ENCODE results near the gene ZNF316.

ZNF316 gene

DNA sequence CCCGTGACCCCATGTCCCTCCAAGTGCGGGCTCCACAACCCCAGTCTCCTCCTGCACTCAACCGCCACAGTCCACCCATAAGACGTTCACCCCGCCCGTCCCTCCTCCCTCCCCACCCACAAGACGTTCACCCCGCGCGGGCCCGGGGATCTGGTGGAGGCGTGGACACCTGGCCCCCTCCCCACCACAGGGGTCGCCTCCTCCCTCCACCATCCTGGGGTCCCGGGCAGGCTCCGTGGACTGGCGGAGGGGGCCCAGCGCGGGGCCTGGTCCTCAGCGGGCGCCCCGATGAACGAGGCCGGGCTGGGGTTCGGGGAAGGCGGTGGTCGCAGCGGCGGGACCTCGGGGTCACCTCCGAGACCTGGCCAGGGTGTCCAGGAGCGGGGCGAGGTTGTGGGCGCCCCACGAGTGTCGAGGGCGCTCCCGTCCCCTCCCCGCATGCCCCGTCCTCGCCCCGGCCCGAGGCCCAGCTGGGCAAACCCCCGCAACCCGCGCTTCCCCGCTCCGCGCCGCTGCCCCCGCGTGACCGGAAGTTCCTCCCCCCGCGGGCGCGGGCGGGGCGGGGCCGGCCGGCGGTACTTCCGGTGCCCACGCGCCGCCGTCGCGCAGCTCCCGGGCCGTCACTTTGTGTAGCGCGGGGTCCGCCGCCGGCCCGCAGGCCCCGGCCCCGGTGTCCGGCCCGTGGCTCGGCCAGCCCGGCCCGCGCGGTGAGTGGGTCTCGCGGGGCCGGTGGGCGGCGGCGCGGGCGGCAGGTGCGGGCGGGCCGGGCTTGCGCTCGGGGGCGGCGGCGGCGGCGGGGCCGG is at the start of gene ZNF316:
ZNF316 (plus strand) TSS at position 578 of the 803 bp plus-strand sequence. CDS start 5,092 bp downstream, outside the sequence.
- peak; percentile 78 for DNase-seq

DNA sequence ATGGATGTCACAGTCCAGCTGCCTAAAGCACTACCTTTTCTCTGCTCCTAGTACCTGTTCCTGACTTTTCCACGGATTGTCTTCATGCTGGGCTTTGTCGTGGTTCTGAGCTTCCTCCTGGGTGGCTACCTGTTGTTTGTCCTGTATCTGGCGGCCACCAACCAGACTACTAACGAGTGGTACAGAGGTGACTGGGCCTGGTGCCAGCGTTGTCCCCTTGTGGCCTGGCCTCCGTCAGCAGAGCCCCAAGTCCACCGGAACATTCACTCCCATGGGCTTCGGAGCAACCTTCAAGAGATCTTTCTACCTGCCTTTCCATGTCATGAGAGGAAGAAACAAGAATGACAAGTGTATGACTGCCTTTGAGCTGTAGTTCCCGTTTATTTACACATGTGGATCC is 48.6 kb upstream of the ZNF316 start:
- no peak for DNase-seq

DNA sequence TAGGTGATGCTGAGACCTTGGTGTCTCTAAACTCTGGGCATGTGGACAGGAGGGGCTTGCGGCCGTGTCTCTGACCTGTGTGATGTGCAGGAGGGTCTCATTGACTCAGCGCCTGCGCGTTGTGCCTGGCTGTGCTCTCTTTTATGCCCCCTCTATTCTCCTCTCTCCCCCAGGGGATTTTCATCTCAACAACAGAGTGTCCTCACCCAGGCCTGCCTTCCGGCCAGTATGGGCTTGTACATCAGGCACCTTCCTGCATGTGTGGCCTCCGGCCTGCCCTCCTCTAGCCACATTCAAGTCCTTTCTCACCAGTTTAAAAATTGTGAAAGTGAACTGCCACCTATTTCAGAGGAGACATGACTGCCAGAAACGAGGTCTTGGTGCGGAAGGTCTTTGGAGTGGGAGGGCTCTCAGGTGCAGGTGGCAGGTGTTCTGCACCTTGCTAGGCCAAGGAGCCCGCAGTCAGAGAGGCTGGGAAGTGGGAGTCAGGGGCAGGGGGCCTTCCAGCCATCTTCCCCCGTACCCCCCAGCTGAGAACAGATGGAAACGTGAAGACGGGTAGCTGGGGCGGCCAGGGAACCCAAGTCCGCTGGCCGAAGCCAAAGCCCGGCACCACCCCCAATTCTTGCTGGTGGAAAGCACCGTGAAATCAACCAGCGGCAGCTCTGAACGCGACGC is 47.8 kb upstream of the ZNF316 start:
- DNase-seq = no peak

DNA sequence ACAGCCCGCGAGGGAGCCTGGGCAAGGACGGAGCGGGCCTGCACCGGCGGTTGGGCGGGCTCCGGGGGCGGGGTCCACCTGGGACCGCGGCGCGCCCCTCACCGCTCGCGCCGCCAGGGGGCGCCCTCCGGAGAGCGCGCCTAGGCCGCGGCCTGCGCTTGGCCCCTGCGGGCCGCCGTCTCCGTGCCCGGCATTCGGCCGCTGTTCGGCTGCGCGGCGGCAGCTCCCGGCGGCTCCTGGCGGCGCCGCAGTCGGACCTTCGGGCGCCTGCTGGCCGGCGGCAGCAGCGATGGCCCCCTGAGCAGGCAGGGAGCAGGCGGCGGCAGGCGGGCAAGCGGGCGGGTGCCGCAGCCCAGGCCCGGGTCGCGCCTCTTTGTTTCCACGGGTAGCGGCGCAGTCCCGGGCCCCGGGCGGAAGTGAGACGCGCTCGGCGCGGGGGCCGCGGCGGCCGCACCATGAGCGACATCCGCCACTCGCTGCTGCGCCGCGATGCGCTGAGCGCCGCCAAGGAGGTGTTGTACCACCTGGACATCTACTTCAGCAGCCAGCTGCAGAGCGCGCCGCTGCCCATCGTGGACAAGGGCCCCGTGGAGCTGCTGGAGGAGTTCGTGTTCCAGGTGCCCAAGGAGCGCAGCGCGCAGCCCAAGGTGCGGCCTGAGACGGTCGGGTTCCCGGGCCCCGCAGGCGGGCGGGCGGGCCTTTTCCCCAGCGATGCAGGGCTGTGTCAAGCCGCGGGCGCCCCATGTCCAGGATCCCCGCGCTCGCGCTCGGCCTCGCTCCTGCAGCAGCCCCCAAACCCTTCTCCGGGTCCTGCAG is 47.1 kb upstream of the ZNF316 start, which contains the start of gene INTS15:
INTS15 (plus strand) TSS at position 193 of the 816 bp plus-strand sequence; CDS start at position 456, 263 bp downstream.
- peak; percentile 81 for DNase-seq

GRCh38 chr7:6590645-6591110 is 46.4 kb upstream of the ZNF316 start:
- DNase-seq = peak; percentile 38

- no peak for DNase-seq
These were observed 37.0 kb upstream of the ZNF316 start for GRCh38 chr7:6600093-6600492.

DNA sequence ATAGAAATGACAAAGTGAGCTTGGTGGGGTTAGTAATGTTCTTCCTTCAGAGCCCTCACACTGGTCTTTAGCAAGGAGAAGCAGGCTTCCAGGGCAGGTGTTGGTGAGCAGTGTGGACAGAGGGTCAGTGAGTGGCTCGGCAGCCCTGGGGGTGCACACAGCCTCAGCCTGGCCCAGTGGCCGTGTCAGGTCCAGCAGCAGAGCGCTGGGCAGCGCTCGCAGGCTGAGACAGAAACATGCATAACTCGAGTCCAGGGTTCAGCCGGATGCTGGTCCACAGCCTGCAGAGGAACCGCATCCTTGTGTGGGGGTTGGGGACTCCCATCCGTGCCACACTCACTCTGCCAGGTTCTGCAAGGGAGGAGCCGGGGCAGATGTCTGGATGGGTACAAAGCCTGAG is 32.7 kb upstream of the ZNF316 start:
- no peak for DNase-seq

GRCh38 chr7:6606866-6607583 is 30.1 kb upstream of the ZNF316 start:
- no peak for DNase-seq

DNA sequence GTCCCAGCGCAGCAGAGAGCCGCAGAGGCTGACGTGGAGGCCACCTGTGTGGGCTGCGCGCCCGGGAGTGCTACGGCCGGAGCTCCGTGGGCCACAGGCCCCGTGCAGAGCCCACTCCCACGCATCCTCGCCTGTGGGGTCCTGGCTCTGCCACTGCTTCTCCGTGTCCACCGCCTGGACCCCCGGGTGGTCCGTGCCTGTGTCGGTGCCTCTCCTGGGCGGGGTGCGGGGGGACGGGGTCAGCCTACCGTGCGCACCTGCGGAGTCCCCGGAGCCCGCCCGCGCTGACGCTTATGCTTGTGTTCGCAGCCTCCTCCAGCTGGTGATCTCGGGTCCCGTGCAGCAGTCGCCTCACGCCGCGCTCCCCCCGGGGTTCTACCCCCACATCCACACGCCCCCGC is 29.5 kb upstream of the ZNF316 start:
- no peak for DNase-seq

- DNase-seq = no peak
These were observed 29.0 kb upstream of the ZNF316 start for GRCh38 chr7:6608081-6608480.

DNA sequence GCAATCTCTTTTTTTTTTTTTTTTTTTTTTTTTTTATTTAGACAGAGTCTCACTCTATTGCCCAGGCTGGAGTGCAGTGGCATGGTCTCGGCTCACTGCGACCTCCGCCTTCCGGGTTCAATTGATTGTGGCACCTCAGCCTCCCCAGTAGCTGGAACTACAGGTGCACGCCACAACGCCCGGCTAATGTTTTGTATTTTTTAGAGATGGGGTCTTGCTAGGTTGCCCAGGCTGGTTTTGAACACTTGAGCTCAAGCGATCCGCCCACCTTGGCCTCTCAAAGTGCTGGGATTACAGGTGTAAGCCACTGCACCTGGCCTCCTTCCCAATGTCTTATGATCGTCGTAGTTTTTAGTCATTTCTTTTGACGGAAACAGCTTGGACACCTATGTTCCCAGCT is 28.3 kb upstream of the ZNF316 start:
- no peak for DNase-seq

GRCh38 chr7:6612819-6613218 is 24.3 kb upstream of the ZNF316 start:
- DNase-seq = no peak

DNA sequence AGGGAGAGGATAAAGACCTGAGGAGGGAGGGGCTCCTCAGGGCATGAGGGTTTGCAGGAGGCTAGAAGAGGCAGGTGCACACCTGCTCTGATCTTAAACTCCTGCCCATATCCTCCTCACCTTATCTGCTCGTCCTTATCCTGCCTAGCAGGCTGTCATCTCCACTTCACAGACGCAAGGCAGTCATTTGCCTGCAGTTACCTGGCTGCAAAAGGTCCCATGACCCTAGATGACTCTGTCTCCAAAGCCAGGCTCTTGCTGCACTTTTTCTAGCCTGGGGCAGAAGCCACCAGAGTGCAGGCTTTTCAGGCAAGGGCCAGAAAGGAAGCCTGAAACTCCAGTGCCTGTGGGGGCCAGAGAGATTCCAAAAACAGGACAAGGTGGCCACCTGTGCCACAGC is 23.4 kb upstream of the ZNF316 start:
- no peak for DNase-seq

GRCh38 chr7:6614953-6615722 is 22.0 kb upstream of the ZNF316 start, which contains the start of gene ZNF853:
TSS of gene ZNF853 (plus strand) at chr7:6615610. CDS start at chr7:6616175, 565 bp downstream.
- no peak for DNase-seq

- DNase-seq = no peak
These were observed 21.2 kb upstream of the ZNF316 start for GRCh38 chr7:6615723-6616555.

- no peak for DNase-seq
These were observed 20.1 kb upstream of the ZNF316 start for GRCh38 chr7:6616854-6617643.

GRCh38 chr7:6618621-6619020 is 18.5 kb upstream of the ZNF316 start:
- DNase-seq = no peak

DNA sequence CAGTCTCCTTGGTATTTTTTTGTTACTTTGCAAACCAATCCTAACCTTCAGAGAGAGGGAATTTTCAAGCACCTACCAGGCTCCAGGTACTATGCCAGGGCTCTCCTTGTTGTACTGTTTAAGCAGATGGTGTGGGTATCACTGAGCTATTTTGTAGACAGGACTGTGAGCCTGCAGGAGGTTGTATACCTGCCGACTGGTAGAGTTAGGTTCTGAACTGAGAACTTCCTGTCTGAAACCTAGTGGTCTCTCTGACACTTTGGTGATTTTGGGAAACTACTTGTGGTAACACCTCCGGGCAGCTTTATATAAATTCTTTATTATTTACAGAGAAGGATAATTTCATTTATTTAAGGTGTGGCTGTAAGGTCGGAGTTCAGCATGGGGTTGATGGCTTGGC is 17.2 kb upstream of the ZNF316 start:
- DNase-seq = no peak

- peak; percentile 21 for DNase-seq
These were observed 15.7 kb upstream of the ZNF316 start for GRCh38 chr7:6621195-6622133.
